SK-N-SH treated with all-trans-retinoic acid at 6 μM for 48 hours (cell line): ENCODE results near the gene BTLA.

Source experiments
- ATAC-seq: fragments of 200-7000 bp; cut with Tn5 transposase; 3 replicates; pipeline ENCODE4 v1.9.1; 2020; ENCODE audit warnings: mild to moderate bottlenecking, moderate library complexity
- ARNTL ChIP-seq: fragments of 450-650 bp; formaldehyde crosslinking; IDR thresholded peaks from 2 replicates; pipeline ENCODE4 v1.5.0; 2020; ENCODE audit warnings: low read depth, mild to moderate bottlenecking, moderate library complexity, borderline replicate concordance
- BACH2 ChIP-seq: fragments of 250-450 bp; sonication (Bioruptor Pico); IDR thresholded peaks from 2 replicates; pipeline ENCODE4 v1.9.0; 2021; ENCODE audit warnings: mild to moderate bottlenecking, borderline replicate concordance
- CREB5 ChIP-seq: fragments of 250-450 bp; sonication (Bioruptor Pico); IDR thresholded peaks from 2 replicates; pipeline ENCODE4 v1.5.1; 2020; ENCODE audit warnings: low read depth, mild to moderate bottlenecking, moderate library complexity
- CSDC2 ChIP-seq: fragments of 250-450 bp; sonication (Bioruptor Pico); IDR thresholded peaks from 2 replicates; pipeline ENCODE4 v1.5.0; 2020; ENCODE audit warnings: mild to moderate bottlenecking, moderate library complexity
- CSRNP3 ChIP-seq: fragments of 250-450 bp; sonication (Bioruptor Pico); IDR thresholded peaks from 2 replicates; pipeline ENCODE4 v1.5.1; 2021; ENCODE audit warnings: mild to moderate bottlenecking, moderate library complexity
- ESRRG ChIP-seq: fragments of 250-450 bp; sonication (Bioruptor Pico); IDR thresholded peaks from 2 replicates; pipeline ENCODE4 v1.6.1; 2021; ENCODE audit warnings: mild to moderate bottlenecking
- GLIS3 ChIP-seq: fragments of 250-450 bp; sonication (Bioruptor Pico); IDR thresholded peaks from 2 replicates; pipeline ENCODE4 v1.5.0; 2020; ENCODE audit warnings: mild to moderate bottlenecking, moderate library complexity
- ISL1 ChIP-seq: fragments of 250-450 bp; sonication (Bioruptor Pico); IDR thresholded peaks from 2 replicates; pipeline ENCODE4 v2.1.2; 2022; ENCODE audit warnings: mild to moderate bottlenecking, moderate library complexity
- OSR1 ChIP-seq: fragments of 250-450 bp; sonication (Bioruptor Pico); IDR thresholded peaks from 2 replicates; pipeline ENCODE4 v1.8.0; 2022; ENCODE audit warnings: moderate library complexity, mild to moderate bottlenecking, inconsistent platforms
- PATZ1 ChIP-seq: fragments of 250-450 bp; sonication (Bioruptor Pico); IDR thresholded peaks from 2 replicates; pipeline ENCODE4 v1.8.0; 2020; ENCODE audit warnings: mild to moderate bottlenecking, moderate library complexity, borderline replicate concordance
- POU6F1 ChIP-seq: fragments of 250-450 bp; sonication (Bioruptor Pico); IDR thresholded peaks from 2 replicates; pipeline ENCODE4 v1.8.0; 2021; ENCODE audit warnings: low read depth, mild to moderate bottlenecking, moderate library complexity, borderline replicate concordance
- PPARA ChIP-seq: fragments of 250-450 bp; sonication (Bioruptor Pico); IDR thresholded peaks from 2 replicates; pipeline ENCODE4 v1.5.0; 2020; ENCODE audit warnings: mild to moderate bottlenecking, borderline replicate concordance
- RARB ChIP-seq: fragments of 250-450 bp; sonication (Bioruptor Pico); IDR thresholded peaks from 2 replicates; pipeline ENCODE4 v1.8.0; 2021; ENCODE audit warnings: mild to moderate bottlenecking, moderate library complexity
- SNAI2 ChIP-seq: fragments of 250-450 bp; sonication (Bioruptor Pico); IDR thresholded peaks from 2 replicates; pipeline ENCODE4 v1.5.0; 2020; ENCODE audit warnings: mild to moderate bottlenecking, moderate library complexity
- TCF4 ChIP-seq: fragments of 250-450 bp; sonication (Bioruptor Pico); IDR thresholded peaks from 2 replicates; pipeline ENCODE4 v1.8.0; 2021; ENCODE audit warnings: mild to moderate bottlenecking, moderate library complexity, borderline replicate concordance
- TOX ChIP-seq: fragments of 250-450 bp; sonication (Bioruptor Pico); IDR thresholded peaks from 2 replicates; pipeline ENCODE4 v1.8.0; 2021; ENCODE audit warnings: mild to moderate bottlenecking, moderate library complexity, borderline replicate concordance
- TSHZ2 ChIP-seq: fragments of 250-450 bp; sonication (Bioruptor Pico); IDR thresholded peaks from 2 replicates; pipeline ENCODE4 v1.5.0; 2020; ENCODE audit warnings: mild to moderate bottlenecking, moderate library complexity
- ZFP30 ChIP-seq: fragments of 450-650 bp; formaldehyde crosslinking; IDR thresholded peaks from 2 replicates; pipeline ENCODE4 v1.5.0; 2022; ENCODE audit warnings: mild to moderate bottlenecking, moderate library complexity
- ZNF70 ChIP-seq: fragments of 450-650 bp; formaldehyde crosslinking; IDR thresholded peaks from 2 replicates; pipeline ENCODE4 v1.5.0; 2020; ENCODE audit warnings: mild to moderate bottlenecking, moderate library complexity
- ZNF8 ChIP-seq: fragments of 450-650 bp; formaldehyde crosslinking; IDR thresholded peaks from 2 replicates; pipeline ENCODE4 v1.5.0; 2020; ENCODE audit warnings: mild to moderate bottlenecking, moderate library complexity

Gene BTLA

GRCh38 chr3:112460519-112461195 is 38.6 kb downstream of the BTLA start:
- ATAC-seq = no peak
- no peak for TF ChIP-seq ISL1 (CRISPR knock-in tag)
- TF ChIP-seq RARB (CRISPR knock-in tag) = no peak
- TF ChIP-seq ZFP30 (CRISPR knock-in tag) = no peak
- TF ChIP-seq TCF4 (CRISPR knock-in tag) = no peak
- TF ChIP-seq POU6F1 (CRISPR knock-in tag) = no peak
- no peak for TF ChIP-seq PATZ1 (CRISPR knock-in tag)
- no peak for TF ChIP-seq GLIS3
- TF ChIP-seq PPARA = no peak
- TF ChIP-seq OSR1 (CRISPR knock-in tag) = no peak
- TF ChIP-seq SNAI2 (CRISPR knock-in tag) = no peak
- no peak for TF ChIP-seq ZNF70
- TF ChIP-seq, all 23 proteins: peak for 0

GRCh38 chr3:112459750-112460149 is 39.5 kb downstream of the BTLA start:
- TF ChIP-seq PPARA = no peak
- TF ChIP-seq PATZ1 (CRISPR knock-in tag) = no peak
- TF ChIP-seq ZNF70 = no peak
- no peak for TF ChIP-seq ISL1 (CRISPR knock-in tag)
- no peak for TF ChIP-seq ESRRG (CRISPR knock-in tag)
- TF ChIP-seq TSHZ2 (CRISPR knock-in tag) = no peak
- no peak for TF ChIP-seq SNAI2 (CRISPR knock-in tag)
- no peak for TF ChIP-seq TOX (CRISPR knock-in tag)
- no peak for TF ChIP-seq BACH2 (CRISPR knock-in tag)
- no peak for TF ChIP-seq CREB5 (CRISPR knock-in tag)
- no peak for TF ChIP-seq ZNF8
- TF ChIP-seq ARNTL = no peak
- no peak for TF ChIP-seq GLIS3
- no peak for TF ChIP-seq ZFP30 (CRISPR knock-in tag)
- no peak for TF ChIP-seq OSR1 (CRISPR knock-in tag)
- no peak for TF ChIP-seq CSRNP3
- no peak for TF ChIP-seq CSDC2
- TF ChIP-seq, all 23 proteins: peak for 0
- ATAC-seq = no peak
